DOHH2 (cell line): Measurements from ENCODE around the gene PPP4R1.

ENCODE experiments used
- H3F3A ChIP-seq: fragments of 200-600 bp; sonication (generic), shearing (Covaris generic); 2 replicates; pipeline ENCODE4 v1.6.0; 2016; ENCODE audit warnings: antibody characterized with exemption, mild to moderate bottlenecking; ENCODE audit not compliant: control insufficient read depth, insufficient read depth
- H3K27ac ChIP-seq: fragments of 200-600 bp; sonication (generic); 2 replicates; pipeline ENCODE4 v1.5.1; 2014; ENCODE audit warnings: low read depth, mild to moderate bottlenecking, low read length, moderate library complexity
- H3K27me3 ChIP-seq: fragments of 200-600 bp; sonication (generic); 2 replicates; pipeline ENCODE4 v1.6.1; 2014; ENCODE audit warnings: mild to moderate bottlenecking, low read length, mixed read lengths; ENCODE audit not compliant: control insufficient read depth
- H3K36me3 ChIP-seq: fragments of 200-600 bp; sonication (generic); 2 replicates; pipeline ENCODE4 v1.6.1; 2014; ENCODE audit warnings: mild to moderate bottlenecking, low read length, moderate library complexity, mixed read lengths; ENCODE audit not compliant: control insufficient read depth
- H3K4me1 ChIP-seq: fragments of 200-600 bp; sonication (generic); 2 replicates; pipeline ENCODE4 v1.6.1; 2014; ENCODE audit warnings: mild to moderate bottlenecking, low read length, mixed read lengths; ENCODE audit not compliant: control insufficient read depth
- H3K4me2 ChIP-seq: fragments of 200-600 bp; sonication (generic); 2 replicates; pipeline ENCODE4 v1.6.0; 2014; ENCODE audit warnings: mild to moderate bottlenecking, low read length, moderate library complexity
- H3K4me3 ChIP-seq: fragments of 200-600 bp; sonication (generic); 2 replicates; pipeline ENCODE4 v1.5.1; 2014; ENCODE audit warnings: mild to moderate bottlenecking, low read length, mixed read lengths
- H3K79me2 ChIP-seq: fragments of 200-600 bp; sonication (generic); 2 replicates; pipeline ENCODE4 v1.6.1; 2014; ENCODE audit warnings: mild to moderate bottlenecking, low read length, mixed read lengths; ENCODE audit not compliant: control insufficient read depth
- H3K9me2 ChIP-seq: fragments of 200-600 bp; sonication (generic); replicated peaks from 2 replicates; pipeline ENCODE4 v1.6.1; 2014; ENCODE audit warnings: mild to moderate bottlenecking, low read length, mixed read lengths; ENCODE audit not compliant: control insufficient read depth
- H3K9me3 ChIP-seq: fragments of 200-600 bp; sonication (generic); 2 replicates; pipeline ENCODE4 v1.6.1; 2014; ENCODE audit warnings: antibody characterized with exemption, low read length, mixed read lengths; ENCODE audit not compliant: control insufficient read depth, insufficient read depth
- H4K20me1 ChIP-seq: fragments of 200-600 bp; sonication (generic); 2 replicates; pipeline ENCODE4 v1.6.0; 2014; ENCODE audit warnings: low read depth, mild to moderate bottlenecking, antibody characterized with exemption, low read length, moderate library complexity; ENCODE audit not compliant: control insufficient read depth, insufficient read depth
- EZH2phosphoT487 ChIP-seq: fragments of 200-600 bp; sonication (generic); IDR thresholded peaks from 2 replicates; pipeline ENCODE4 v1.6.1; 2017; ENCODE audit warnings: borderline replicate concordance, mild to moderate bottlenecking, antibody characterized with exemption, low read length, moderate library complexity, mixed read lengths
- TF ChIP-seq, protein P1 (sequence below): fragments of 200-600 bp; sonication (generic); IDR thresholded peaks from one replicate; pipeline ENCODE4 v1.5.1; 2014; ENCODE audit warnings: antibody characterized with exemption, mild to moderate bottlenecking, low read depth, low read length; ENCODE audit not compliant: poor library complexity, severe bottlenecking

Gene PPP4R1

GRCh38 chr18:9586814-9587213, 27.5 kb downstream of the PPP4R1 start:
- Histone ChIP-seq H3K36me3 (peaks cover 40% of the 10 kb centered on the region), H3K4me3 (no peak overlapping the region), H3K4me1 (no peaks in the 10 kb centered on the region), H3F3A (no peaks in the 10 kb centered on the region), H3K27ac (no peak overlapping the region), H3K79me2 (no peaks in the 10 kb centered on the region), H3K9me2 (no peaks in the 10 kb centered on the region), H3K27me3 (no peaks in the 10 kb centered on the region), H3K9me3 (no peaks in the 10 kb centered on the region), H4K20me1 (no peaks in the 10 kb centered on the region), H3K4me2 (no peak overlapping the region)
- no peak for TF ChIP-seq EZH2phosphoT487
- TF ChIP-seq, protein P1, sequence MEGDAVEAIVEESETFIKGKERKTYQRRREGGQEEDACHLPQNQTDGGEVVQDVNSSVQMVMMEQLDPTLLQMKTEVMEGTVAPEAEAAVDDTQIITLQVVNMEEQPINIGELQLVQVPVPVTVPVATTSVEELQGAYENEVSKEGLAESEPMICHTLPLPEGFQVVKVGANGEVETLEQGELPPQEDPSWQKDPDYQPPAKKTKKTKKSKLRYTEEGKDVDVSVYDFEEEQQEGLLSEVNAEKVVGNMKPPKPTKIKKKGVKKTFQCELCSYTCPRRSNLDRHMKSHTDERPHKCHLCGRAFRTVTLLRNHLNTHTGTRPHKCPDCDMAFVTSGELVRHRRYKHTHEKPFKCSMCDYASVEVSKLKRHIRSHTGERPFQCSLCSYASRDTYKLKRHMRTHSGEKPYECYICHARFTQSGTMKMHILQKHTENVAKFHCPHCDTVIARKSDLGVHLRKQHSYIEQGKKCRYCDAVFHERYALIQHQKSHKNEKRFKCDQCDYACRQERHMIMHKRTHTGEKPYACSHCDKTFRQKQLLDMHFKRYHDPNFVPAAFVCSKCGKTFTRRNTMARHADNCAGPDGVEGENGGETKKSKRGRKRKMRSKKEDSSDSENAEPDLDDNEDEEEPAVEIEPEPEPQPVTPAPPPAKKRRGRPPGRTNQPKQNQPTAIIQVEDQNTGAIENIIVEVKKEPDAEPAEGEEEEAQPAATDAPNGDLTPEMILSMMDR, result no peak

- no peaks in the 10 kb centered on the region for H4K20me1 ChIP-seq
- H3K4me1 ChIP-seq, result no peaks in the 10 kb centered on the region
- H3K27me3 ChIP-seq, result no peaks in the 10 kb centered on the region
- H3K9me3 ChIP-seq, result no peaks in the 10 kb centered on the region
- H3K36me3 ChIP-seq, result peaks cover 47% of the 10 kb centered on the region
- H3F3A ChIP-seq, result no peaks in the 10 kb centered on the region
- no peaks in the 10 kb centered on the region for H3K79me2 ChIP-seq
- H3K9me2 ChIP-seq, result no peaks in the 10 kb centered on the region
- H3K4me3 ChIP-seq, result no peak overlapping the region
- no peak for TF ChIP-seq EZH2phosphoT487
- TF ChIP-seq, protein P1, result no peak
- H3K4me2 ChIP-seq, result no peak overlapping the region
- no peak overlapping the region for H3K27ac ChIP-seq
Measured at GRCh38 chr18:9581667-9582066, 32.7 kb downstream of the PPP4R1 start.

GRCh38 chr18:9578306-9578705, 36.1 kb downstream of the PPP4R1 start:
- Histone ChIP-seq H3K27me3 (no peaks in the 10 kb centered on the region), H3K9me2 (no peaks in the 10 kb centered on the region), H3K9me3 (no peaks in the 10 kb centered on the region), H3F3A (no peaks in the 10 kb centered on the region), H3K4me2 (no peak overlapping the region), H3K4me1 (no peaks in the 10 kb centered on the region), H3K36me3 (peaks cover 47% of the 10 kb centered on the region), H3K4me3 (no peak overlapping the region), H3K27ac (no peak overlapping the region), H3K79me2 (no peaks in the 10 kb centered on the region), H4K20me1 (no peaks in the 10 kb centered on the region)
- TF ChIP-seq, protein P1, result no peak
- no peak for TF ChIP-seq EZH2phosphoT487

DNA sequence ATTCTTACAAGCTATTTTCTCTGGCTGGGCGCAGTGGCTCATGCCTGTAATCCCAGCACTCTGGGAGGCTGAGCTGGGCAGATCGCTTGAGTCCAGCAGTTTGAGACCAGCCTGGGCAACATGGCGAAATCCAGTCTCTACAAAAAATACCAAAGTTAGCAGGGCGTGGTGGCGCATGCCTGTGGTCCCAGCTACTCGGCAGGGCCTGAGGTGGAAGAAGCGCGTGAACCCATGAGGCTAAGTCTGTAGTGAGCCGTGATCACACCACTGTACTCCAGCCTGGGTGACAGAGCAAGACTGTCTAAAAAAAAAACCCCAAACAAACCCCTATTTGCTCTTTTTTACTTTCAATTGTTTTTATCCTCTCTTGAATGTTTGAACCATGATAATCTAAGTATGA, 37.0 kb downstream of the PPP4R1 start:
- no peaks in the 10 kb centered on the region for H3K4me1 ChIP-seq
- no peaks in the 10 kb centered on the region for H3K9me2 ChIP-seq
- no peak overlapping the region for H3K27ac ChIP-seq
- H3K9me3 ChIP-seq, result no peaks in the 10 kb centered on the region
- no peaks in the 10 kb centered on the region for H3F3A ChIP-seq
- TF ChIP-seq, protein P1, result no peak
- TF ChIP-seq EZH2phosphoT487, result no peak
- no peaks in the 10 kb centered on the region for H3K27me3 ChIP-seq
- no peaks in the 10 kb centered on the region for H3K79me2 ChIP-seq
- H3K4me2 ChIP-seq, result no peak overlapping the region
- H4K20me1 ChIP-seq, result no peaks in the 10 kb centered on the region
- peaks cover 40% of the 10 kb centered on the region for H3K36me3 ChIP-seq
- H3K4me3 ChIP-seq, result no peak overlapping the region
